Suprapubic skin (tissue), 4 donors: ENCODE data around the gene SLC22A14. TPM values are rescaled to one million over a fixed set of nuclear protein-coding genes. Genes with fewer than 3 reads are reported as not detected.

Experiments used
- DNase-seq, 2 donors: peaks; one replicate each; pipeline ENCODE4 v3.0.0-alpha.2; 2019; ENCODE audit warnings: low spot score in 2 of 2
- H3K27ac ChIP-seq: fragments of 200-600 bp; sonication (generic); one replicate; pipeline ENCODE4 v1.5.1; 2019
- H3K27me3 ChIP-seq: fragments of 200-600 bp; sonication (generic); one replicate; pipeline ENCODE4 v1.5.1; 2019
- H3K36me3 ChIP-seq: fragments of 200-600 bp; sonication (generic); one replicate; pipeline ENCODE4 v1.5.1; 2019
- H3K4me1 ChIP-seq: fragments of 200-600 bp; sonication (generic); one replicate; pipeline ENCODE4 v1.5.1; 2019
- H3K4me3 ChIP-seq: fragments of 200-600 bp; sonication (generic); one replicate; pipeline ENCODE4 v1.5.1; 2019; ENCODE audit warnings: mild to moderate bottlenecking
- H3K9me3 ChIP-seq: fragments of 200-600 bp; sonication (generic); one replicate; pipeline ENCODE4 v1.5.1; 2019
- EP300 ChIP-seq: sonication (generic); formaldehyde crosslinking; IDR thresholded peaks from one replicate; pipeline ENCODE4 v1.6.1; 2017; ENCODE audit warnings: antibody characterized with exemption
- POLR2A ChIP-seq, 2 donors: fragments of 450-650 bp; IDR thresholded peaks; one replicate each; pipeline ENCODE4 v1.6.1; 2017; ENCODE audit warnings: antibody characterized with exemption in 2 of 2, mild to moderate bottlenecking in 2 of 2, moderate library complexity in 2 of 2
- POLR2AphosphoS5 ChIP-seq, 3 donors: sonication (generic); formaldehyde crosslinking; IDR thresholded peaks; one replicate each; pipeline ENCODE4 v1.6.1; 2017; ENCODE audit warnings: antibody characterized with exemption in 3 of 3
- WGBS: methylation state at CpG from one replicate; pipeline ENCODE4 v1.1.5; 2018; 5-methylcytosine and 5-hydroxymethylcytosine counted together
- total RNA-seq, 4 donors: library from RNA; depleted of rRNA; stranded (reverse); fragments of >200 nt; gene quantifications; one replicate each; pipeline ENCODE4 v1.1.0, GENCODE V29; 2016
- TF ChIP-seq, protein P1 (sequence below), 2 donors: fragments of 200-600 bp in 1 of 2; fragments of 450-650 bp in 1 of 2; sonication (generic) in 1 of 2; IDR thresholded peaks; one replicate each; pipeline ENCODE4 v1.5.1; 2016 to 2019; ENCODE audit warnings: antibody characterized with exemption in 2 of 2, mild to moderate bottlenecking in 1 of 2, moderate library complexity in 1 of 2

Gene SLC22A14
- total RNA-seq, 4 donors from 2014 or later, result 0.64 TPM; not detected in 3

- WGBS, result 94% methylated on average over 5 of the region's 5 CpGs
These were observed 10.5 kb upstream of the SLC22A14 start for GRCh38 chr3:38271553-38271952.

DNA sequence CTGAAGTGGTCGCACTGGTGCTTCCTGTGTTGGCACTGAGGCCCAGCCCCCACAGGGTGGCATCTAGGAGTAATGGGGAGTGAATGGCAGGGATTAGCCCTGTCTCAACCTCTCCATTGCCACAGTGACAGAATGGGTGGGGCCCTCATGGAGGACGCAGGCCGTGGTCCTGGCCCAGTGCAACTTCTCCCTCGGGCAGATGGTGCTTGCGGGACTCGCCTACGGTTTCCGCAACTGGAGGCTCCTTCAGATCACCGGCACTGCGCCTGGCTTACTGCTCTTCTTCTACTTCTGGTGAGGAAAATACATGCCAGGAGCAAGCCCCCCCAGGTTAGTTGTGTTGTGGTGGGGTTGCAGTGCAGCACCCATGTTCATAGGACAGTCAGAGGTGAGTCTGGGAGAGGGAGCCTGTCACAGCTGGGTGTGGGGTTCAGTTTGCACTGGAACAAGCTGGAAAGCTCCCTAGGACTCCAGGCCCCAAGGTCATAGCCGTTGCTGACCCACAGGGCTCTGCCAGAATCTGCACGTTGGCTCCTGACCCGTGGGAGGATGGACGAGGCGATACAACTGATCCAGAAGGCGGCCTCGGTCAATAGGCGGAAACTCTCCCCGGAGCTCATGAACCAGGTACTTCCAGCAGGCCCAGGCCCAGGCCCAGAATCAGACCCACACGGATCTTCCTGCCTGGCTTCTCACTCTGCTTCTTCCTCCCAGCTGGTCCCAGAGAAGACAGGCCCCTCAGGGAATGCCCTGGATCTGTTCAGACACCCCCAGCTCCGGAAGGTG, 7.0 kb upstream of the SLC22A14 start:
- WGBS, result 100% methylated on average over 14 of the region's 21 CpGs

More at GRCh38 chr3:38271553-38271952, 10.5 kb upstream of the SLC22A14 start:
- H3K36me3 ChIP-seq, result no peaks in the 10 kb centered on the region
- no peaks in the 10 kb centered on the region for H3K9me3 ChIP-seq
- no peaks in the 10 kb centered on the region for H3K4me1 ChIP-seq
- TF ChIP-seq POLR2A (IDR thresholded peaks at IDR 0.05) (no peak), POLR2AphosphoS5 (IDR thresholded peaks at IDR 0.05) (no peak), EP300 (no peak)
- TF ChIP-seq, protein P1, sequence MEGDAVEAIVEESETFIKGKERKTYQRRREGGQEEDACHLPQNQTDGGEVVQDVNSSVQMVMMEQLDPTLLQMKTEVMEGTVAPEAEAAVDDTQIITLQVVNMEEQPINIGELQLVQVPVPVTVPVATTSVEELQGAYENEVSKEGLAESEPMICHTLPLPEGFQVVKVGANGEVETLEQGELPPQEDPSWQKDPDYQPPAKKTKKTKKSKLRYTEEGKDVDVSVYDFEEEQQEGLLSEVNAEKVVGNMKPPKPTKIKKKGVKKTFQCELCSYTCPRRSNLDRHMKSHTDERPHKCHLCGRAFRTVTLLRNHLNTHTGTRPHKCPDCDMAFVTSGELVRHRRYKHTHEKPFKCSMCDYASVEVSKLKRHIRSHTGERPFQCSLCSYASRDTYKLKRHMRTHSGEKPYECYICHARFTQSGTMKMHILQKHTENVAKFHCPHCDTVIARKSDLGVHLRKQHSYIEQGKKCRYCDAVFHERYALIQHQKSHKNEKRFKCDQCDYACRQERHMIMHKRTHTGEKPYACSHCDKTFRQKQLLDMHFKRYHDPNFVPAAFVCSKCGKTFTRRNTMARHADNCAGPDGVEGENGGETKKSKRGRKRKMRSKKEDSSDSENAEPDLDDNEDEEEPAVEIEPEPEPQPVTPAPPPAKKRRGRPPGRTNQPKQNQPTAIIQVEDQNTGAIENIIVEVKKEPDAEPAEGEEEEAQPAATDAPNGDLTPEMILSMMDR (IDR thresholded peaks at IDR 0.05), result no peak
- DNase-seq, result no peak
- no peak overlapping the region for H3K4me3 ChIP-seq
- no peaks in the 10 kb centered on the region for H3K27me3 ChIP-seq
- no peak overlapping the region for H3K27ac ChIP-seq

DNA sequence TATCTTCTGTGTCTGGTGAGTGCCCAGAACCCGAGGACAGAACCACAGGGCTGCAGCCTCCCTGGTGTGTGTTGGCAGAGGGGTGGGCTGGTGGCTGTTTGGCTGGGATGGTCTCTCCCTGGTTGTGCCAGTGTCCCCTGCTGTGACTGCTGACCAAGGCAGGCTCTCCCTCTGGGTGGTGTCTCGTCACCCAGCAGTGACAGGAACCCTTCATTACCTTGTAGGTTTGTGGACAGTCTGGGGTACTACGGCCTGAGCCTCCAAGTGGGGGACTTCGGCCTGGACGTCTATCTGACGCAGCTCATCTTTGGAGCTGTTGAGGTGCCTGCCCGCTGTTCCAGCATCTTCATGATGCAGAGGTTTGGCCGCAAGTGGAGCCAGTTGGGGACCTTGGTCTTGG, 6.4 kb upstream of the SLC22A14 start:
- Histone ChIP-seq H3K27ac (no peak overlapping the region), H3K36me3 (no peaks in the 10 kb centered on the region), H3K4me1 (no peaks in the 10 kb centered on the region), H3K4me3 (no peak overlapping the region), H3K9me3 (no peaks in the 10 kb centered on the region), H3K27me3 (no peaks in the 10 kb centered on the region)
- DNase-seq, result no peak
- TF ChIP-seq, protein P1 (IDR thresholded peaks at IDR 0.05), result no peak
- TF ChIP-seq EP300 (no peak), POLR2AphosphoS5 (IDR thresholded peaks at IDR 0.05) (no peak), POLR2A (IDR thresholded peaks at IDR 0.05) (no peak)
- no CpG with 5 or more reads among the region's 8 CpGs for WGBS

More for the DNA sequence above, 7.0 kb upstream of the SLC22A14 start:
- no peak for TF ChIP-seq EP300
- TF ChIP-seq, protein P1 (IDR thresholded peaks at IDR 0.05), result no peak
- TF ChIP-seq POLR2AphosphoS5 (IDR thresholded peaks at IDR 0.05), result no peak
- no peak for TF ChIP-seq POLR2A (IDR thresholded peaks at IDR 0.05)
- no peaks in the 10 kb centered on the region for H3K9me3 ChIP-seq
- no peaks in the 10 kb centered on the region for H3K36me3 ChIP-seq
- H3K4me3 ChIP-seq, result no peak overlapping the region
- H3K27me3 ChIP-seq, result no peaks in the 10 kb centered on the region
- DNase-seq, result no peak
- H3K4me1 ChIP-seq, result no peaks in the 10 kb centered on the region
- no peak overlapping the region for H3K27ac ChIP-seq

DNA sequence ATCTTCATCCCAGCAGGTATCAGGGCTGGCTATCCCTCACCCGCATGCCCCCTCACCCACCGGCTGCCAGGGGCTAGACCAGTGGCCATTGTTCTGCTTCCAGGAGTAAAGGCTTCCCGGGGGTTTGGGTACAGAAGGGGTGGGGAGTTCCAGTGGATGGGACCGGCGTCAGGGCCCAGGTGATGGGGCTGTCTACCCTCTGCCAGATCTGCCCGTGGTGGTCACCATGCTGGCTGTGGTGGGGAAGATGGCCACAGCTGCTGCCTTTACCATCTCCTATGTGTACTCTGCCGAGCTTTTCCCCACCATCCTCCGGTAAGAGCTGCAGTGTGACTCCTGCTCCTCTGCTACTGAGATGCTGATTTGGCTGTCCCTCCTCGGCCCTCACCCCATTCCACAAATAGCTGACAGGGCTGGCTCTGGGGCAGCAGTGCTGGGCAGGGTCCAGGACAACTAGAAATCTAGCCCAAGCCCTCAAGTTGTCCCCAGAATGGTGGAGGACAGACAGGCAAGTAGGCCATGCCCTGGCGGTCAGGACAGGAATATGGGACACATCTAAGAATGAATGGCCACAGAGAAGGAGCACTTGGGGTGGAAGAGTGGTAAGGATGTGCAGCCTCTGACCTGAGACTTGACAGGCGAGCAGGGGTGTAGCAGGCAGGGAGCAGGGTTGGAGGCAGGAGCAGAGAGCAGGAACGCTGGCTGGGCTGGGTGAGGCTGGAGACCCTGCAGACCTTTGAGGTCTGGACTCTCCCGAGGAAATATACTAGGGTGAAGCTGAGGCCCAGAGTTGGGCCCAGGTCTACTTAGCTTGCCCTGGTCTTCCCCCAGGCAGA, 5.8 kb upstream of the SLC22A14 start:
- Histone ChIP-seq H3K4me1 (no peaks in the 10 kb centered on the region), H3K27me3 (no peaks in the 10 kb centered on the region), H3K9me3 (no peaks in the 10 kb centered on the region), H3K36me3 (no peaks in the 10 kb centered on the region), H3K4me3 (no peak overlapping the region), H3K27ac (no peak overlapping the region)
- WGBS, result 89% methylated on average over 8 of the region's 13 CpGs
- no peak for TF ChIP-seq POLR2A (IDR thresholded peaks at IDR 0.05)
- no peak for TF ChIP-seq POLR2AphosphoS5 (IDR thresholded peaks at IDR 0.05)
- TF ChIP-seq EP300, result no peak
- TF ChIP-seq, protein P1 (IDR thresholded peaks at IDR 0.05), result no peak
- no peak for DNase-seq
